Measurements from ENCODE around the gene CNRIP1. TPM values are rescaled to one million over a fixed set of nuclear protein-coding genes. Genes with fewer than 3 reads are reported as not detected.
A peak's percentile ranks its signal among the peaks of the same experiment; 100 is the strongest.

CNRIP1 gene
- total and polyA plus RNA-seq, 10 donors, result 7.8 to 26.7 (median 19.1) TPM

DNA sequence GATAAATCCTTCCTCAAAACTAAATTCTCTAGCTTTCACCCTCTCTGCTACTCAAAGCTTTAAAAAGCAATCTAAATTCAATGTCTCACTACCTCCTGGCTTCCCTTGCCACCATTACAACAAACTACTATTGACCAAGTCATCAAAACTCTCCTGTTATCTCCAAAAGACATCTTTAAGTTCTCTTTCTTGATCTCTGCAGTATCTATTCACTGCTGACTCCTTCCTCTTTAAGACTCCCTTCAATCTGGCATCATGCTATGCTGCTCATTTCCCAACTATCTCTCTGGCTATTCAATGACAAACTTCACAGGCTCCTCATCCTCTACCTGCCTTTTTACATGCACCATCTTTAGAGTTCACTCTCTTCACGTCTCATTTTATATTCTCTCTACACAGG is 73.4 kb downstream of the CNRIP1 start:
- H3K4me1 ChIP-seq, result peaks cover 36 to 96% (median 93%) of the 10 kb centered on the region in 6 donors
- WGBS, 5 donors, result 62 to 79% (median 77%) methylated on average over 1 of the region's 1 CpG
- TF ChIP-seq POLR2A (IDR thresholded peaks at IDR 0.05) (no peak), POLR2AphosphoS5 (IDR thresholded peaks at IDR 0.05) (no peak)
- TF ChIP-seq, protein P1, sequence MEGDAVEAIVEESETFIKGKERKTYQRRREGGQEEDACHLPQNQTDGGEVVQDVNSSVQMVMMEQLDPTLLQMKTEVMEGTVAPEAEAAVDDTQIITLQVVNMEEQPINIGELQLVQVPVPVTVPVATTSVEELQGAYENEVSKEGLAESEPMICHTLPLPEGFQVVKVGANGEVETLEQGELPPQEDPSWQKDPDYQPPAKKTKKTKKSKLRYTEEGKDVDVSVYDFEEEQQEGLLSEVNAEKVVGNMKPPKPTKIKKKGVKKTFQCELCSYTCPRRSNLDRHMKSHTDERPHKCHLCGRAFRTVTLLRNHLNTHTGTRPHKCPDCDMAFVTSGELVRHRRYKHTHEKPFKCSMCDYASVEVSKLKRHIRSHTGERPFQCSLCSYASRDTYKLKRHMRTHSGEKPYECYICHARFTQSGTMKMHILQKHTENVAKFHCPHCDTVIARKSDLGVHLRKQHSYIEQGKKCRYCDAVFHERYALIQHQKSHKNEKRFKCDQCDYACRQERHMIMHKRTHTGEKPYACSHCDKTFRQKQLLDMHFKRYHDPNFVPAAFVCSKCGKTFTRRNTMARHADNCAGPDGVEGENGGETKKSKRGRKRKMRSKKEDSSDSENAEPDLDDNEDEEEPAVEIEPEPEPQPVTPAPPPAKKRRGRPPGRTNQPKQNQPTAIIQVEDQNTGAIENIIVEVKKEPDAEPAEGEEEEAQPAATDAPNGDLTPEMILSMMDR (IDR thresholded peaks at IDR 0.05 in 8 of 11, conservative IDR thresholded peaks at IDR 0.05 in 3 of 11), result no peak
- no peaks in the 10 kb centered on the region for H3K36me3 ChIP-seq
- no peak overlapping the region for H3K4me3 ChIP-seq
- H3K9me3 ChIP-seq, result no peaks in the 10 kb centered on the region
- H3K27ac ChIP-seq, result peak overlapping the region in 2 of 8 donors; percentile 4 to 19
- H3K27me3 ChIP-seq (replicated peaks in 1 of 7), result no peaks in the 10 kb centered on the region
- intact Hi-C loops (cut with DNase I; ENCODE audit: low total_unique reads), result loop anchor here (10.0 kb wide), 1 partner anchor 52 kb away; no protein-coding TSS in a partner anchor
- DNase-seq, result no peak

DNA sequence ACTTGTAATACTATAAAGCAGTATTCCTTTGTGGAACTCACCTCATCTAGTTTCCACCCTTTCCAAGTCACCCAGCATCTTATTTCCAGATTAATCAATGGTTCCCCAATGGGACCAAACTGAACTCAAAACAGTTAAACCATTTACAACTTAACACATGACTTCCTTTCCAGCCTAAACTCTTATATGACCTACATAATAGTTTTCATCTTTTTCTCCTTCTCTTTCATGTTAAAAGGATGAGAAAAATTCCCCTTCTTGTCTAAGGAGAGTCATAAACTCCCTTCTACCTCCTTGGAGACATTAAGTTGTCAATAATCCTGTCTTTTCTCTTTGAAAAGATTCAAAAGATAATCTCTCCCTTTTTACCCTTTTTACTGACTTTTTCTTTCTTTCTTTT is 74.1 kb downstream of the CNRIP1 start:
- TF ChIP-seq POLR2AphosphoS5 (IDR thresholded peaks at IDR 0.05) (no peak), POLR2A (IDR thresholded peaks at IDR 0.05) (no peak)
- TF ChIP-seq, protein P1 (IDR thresholded peaks at IDR 0.05 in 8 of 11, conservative IDR thresholded peaks at IDR 0.05 in 3 of 11), result no peak

GRCh38 chr2:68245066-68245465 is 74.7 kb downstream of the CNRIP1 start:
- TF ChIP-seq POLR2A (IDR thresholded peaks at IDR 0.05), result no peak
- TF ChIP-seq POLR2AphosphoS5 (IDR thresholded peaks at IDR 0.05), result no peak
- TF ChIP-seq, protein P1 (IDR thresholded peaks at IDR 0.05 in 8 of 11, conservative IDR thresholded peaks at IDR 0.05 in 3 of 11), result no peak
- intact Hi-C loops (cut with DNase I; ENCODE audit: low total_unique reads), result loop anchor here (10.0 kb wide), 1 partner anchor 50 kb away; no protein-coding TSS in a partner anchor
- 94 to 99% (median 97%) methylated on average over 4 of the region's 4 CpGs for WGBS, 5 donors
- DNase-seq, result no peak
- Histone ChIP-seq H3K9me3 (no peaks in the 10 kb centered on the region), H3K27ac (peak overlapping the region in 1 of 8 donors; percentile 3), H3K4me1 (peaks cover 38 to 100% (median 98%) of the 10 kb centered on the region in 6 donors), H3K27me3 (replicated peaks in 1 of 7) (no peaks in the 10 kb centered on the region), H3K4me3 (no peak overlapping the region), H3K36me3 (no peaks in the 10 kb centered on the region)

More for the DNA sequence above, 74.1 kb downstream of the CNRIP1 start:
- no peaks in the 10 kb centered on the region for H3K36me3 ChIP-seq
- no peak overlapping the region for H3K4me3 ChIP-seq
- peaks cover 36 to 100% (median 98%) of the 10 kb centered on the region in 6 donors for H3K4me1 ChIP-seq
- DNase-seq, result no peak
- peak overlapping the region in 1 of 8 donors; percentile 3 for H3K27ac ChIP-seq
- intact Hi-C loops (cut with DNase I; ENCODE audit: low total_unique reads), result loop anchor here (10.0 kb wide), 1 partner anchor 51 kb away; no protein-coding TSS in a partner anchor
- H3K9me3 ChIP-seq, result no peaks in the 10 kb centered on the region
- no peaks in the 10 kb centered on the region for H3K27me3 ChIP-seq (replicated peaks in 1 of 7)

DNA sequence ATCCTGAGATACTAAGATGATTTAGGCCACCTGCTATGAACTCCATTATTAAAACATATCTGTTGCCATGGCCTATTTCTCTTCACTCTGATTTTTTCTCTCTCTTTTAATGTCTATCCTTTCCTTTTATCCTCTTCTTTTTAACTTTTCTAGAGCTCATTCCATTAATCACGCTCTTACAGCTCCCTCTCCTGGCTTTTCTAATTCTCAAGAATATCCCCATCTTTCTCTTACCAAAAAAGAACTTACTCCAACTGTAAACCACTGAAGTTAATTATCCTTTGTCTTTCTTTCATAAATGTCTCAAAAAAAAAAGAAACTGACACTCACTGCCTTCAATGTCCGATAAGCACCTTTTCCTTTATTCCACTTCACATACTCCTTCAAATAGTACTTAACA is 75.3 kb downstream of the CNRIP1 start:
- 67 to 78% (median 71%) methylated on average over 2 of the region's 2 CpGs for WGBS, 5 donors
- intact Hi-C loops (cut with DNase I; ENCODE audit: low total_unique reads), result loop anchor here (10.0 kb wide), 1 partner anchor 50 kb away; no protein-coding TSS in a partner anchor
- peaks cover 36 to 100% (median 98%) of the 10 kb centered on the region in 6 donors for H3K4me1 ChIP-seq

More for the DNA sequence above, 75.3 kb downstream of the CNRIP1 start:
- DNase-seq, result no peak
- TF ChIP-seq, protein P1 (IDR thresholded peaks at IDR 0.05 in 8 of 11, conservative IDR thresholded peaks at IDR 0.05 in 3 of 11), result no peak
- TF ChIP-seq POLR2AphosphoS5 (IDR thresholded peaks at IDR 0.05) (no peak), POLR2A (IDR thresholded peaks at IDR 0.05) (no peak)
- no peaks in the 10 kb centered on the region for H3K9me3 ChIP-seq
- no peaks in the 10 kb centered on the region for H3K36me3 ChIP-seq
- H3K27me3 ChIP-seq (replicated peaks in 1 of 7), result no peaks in the 10 kb centered on the region
- no peak overlapping the region for H3K4me3 ChIP-seq
- H3K27ac ChIP-seq, result peak overlapping the region in 1 of 8 donors; percentile 5

Other genes starting within 250 kb of the CNRIP1 start
- gene PNO1, start 162.1 kb downstream of the CNRIP1 start, total RNA-seq, result 10 to 100 TPM in 6 of 7 donors, 1 to 10 TPM in 1; 8.4 to 13.5 (median 10.9) TPM
- gene PNO1, start 162.1 kb downstream of the CNRIP1 start, polyA plus RNA-seq, result 10 to 100 TPM in 1 of 3 donors, 1 to 10 TPM in 2; 5.4 to 11.2 (median 8.4) TPM
- gene PPP3R1, start 67.4 kb downstream of the CNRIP1 start, total RNA-seq, result 10 to 100 TPM; 55.2 to 78.2 (median 69.8) TPM
- 10 to 100 TPM; 13.7 to 26.2 (median 18.8) TPM for gene PPP3R1, start 67.4 kb downstream of the CNRIP1 start, polyA plus RNA-seq
- gene PLEK, start 45.3 kb upstream of the CNRIP1 start, total RNA-seq, result 100 to 1,000 TPM in 5 of 7 donors, 10 to 100 TPM in 2; 79.9 to 202 (median 136) TPM
- gene PLEK, start 45.3 kb upstream of the CNRIP1 start, polyA plus RNA-seq, result 10 to 100 TPM; 49.1 to 67.7 (median 53.0) TPM
- 1 to 10 TPM; 1.2 to 2.6 (median 2.3) TPM for gene FBXO48, start 147.3 kb upstream of the CNRIP1 start, total RNA-seq
- under 1 TPM; 0.72 to 0.99 (median 0.79) TPM for gene FBXO48, start 147.3 kb upstream of the CNRIP1 start, polyA plus RNA-seq
- 1 to 10 TPM; 4.1 to 7.2 (median 6.0) TPM for gene APLF, start 147.6 kb upstream of the CNRIP1 start, total RNA-seq
- gene APLF, start 147.6 kb upstream of the CNRIP1 start, polyA plus RNA-seq, result 1 to 10 TPM; 1.1 to 1.6 (median 1.5) TPM

Measured in spleen (tissue), 11 donors.